Fibroblast of the aortic adventitia (primary cell): ENCODE measurements around the gene KMT5C. TPM values are rescaled to one million over a fixed set of nuclear protein-coding genes. Genes with fewer than 3 reads are reported as not detected.

Experiments
- DNase-seq: peaks from one replicate; pipeline ENCODE4 v3.0.0-alpha.2; 2010; ENCODE audit warnings: low read depth
- H3K4me3 ChIP-seq: 2 replicates; pipeline ENCODE4 v1.5.1; 2011; ENCODE audit warnings: low read depth, mild to moderate bottlenecking, control low read depth, low read length, moderate library complexity
- CTCF ChIP-seq: IDR thresholded peaks from 2 replicates; pipeline ENCODE4 v1.5.1; 2011; ENCODE audit warnings: mild to moderate bottlenecking, low read length, control low read depth, inconsistent platforms; ENCODE audit not compliant: insufficient read depth
- total RNA-seq: library from RNA; depleted of rRNA; stranded (reverse); fragments of >200 nt; gene quantifications from 2 replicates; pipeline ENCODE4 v1.2.3, GENCODE V29; 2012; ENCODE audit warnings: low replicate concordance

The KMT5C gene
- total RNA-seq, 1 donor: 6.7 TPM

DNA sequence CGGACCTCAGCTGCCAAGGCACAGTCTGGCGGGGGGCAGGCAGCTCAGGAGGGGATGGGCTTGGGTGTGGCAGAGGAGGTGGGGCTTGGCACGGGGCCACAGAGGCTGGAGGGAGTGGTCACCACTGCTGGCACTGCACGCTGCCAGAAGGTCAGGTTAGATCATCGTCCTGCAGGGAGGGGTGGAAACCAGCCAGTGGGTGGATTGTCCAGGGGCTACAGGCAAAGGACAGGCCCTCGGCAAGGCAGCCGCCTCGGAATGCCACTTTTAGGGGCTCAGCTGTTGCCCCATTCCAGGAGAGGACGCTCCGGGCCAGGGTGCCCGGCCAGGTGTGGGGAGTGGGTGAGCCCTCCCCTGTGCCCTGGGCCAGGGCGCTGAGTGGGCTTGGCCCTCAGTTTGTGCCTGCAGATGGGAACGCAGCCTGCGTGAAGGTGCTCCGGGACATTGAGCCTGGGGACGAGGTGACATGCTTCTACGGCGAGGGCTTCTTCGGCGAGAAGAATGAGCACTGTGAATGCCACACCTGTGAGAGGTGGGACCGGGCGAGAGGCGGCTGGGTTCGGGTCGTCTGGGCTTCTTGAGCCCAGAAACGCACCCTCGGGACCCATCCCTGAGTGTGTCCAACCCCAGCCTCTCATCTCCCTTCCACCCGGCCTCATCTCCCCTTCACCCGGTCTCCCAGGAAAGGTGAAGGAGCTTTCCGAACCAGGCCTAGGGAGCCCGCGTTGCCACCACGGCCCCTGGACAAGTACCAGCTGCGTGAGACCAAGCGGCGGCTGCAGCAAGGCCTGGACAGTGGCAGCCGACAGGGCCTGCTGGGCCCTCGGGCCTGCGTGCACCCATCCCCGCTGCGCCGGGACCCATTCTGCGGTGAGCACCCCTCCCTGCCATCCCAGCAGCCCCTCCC lies 6.4 kb downstream of the KMT5C start:
- H3K4me3 ChIP-seq: no peak overlapping the region
- peak; percentile 78 for DNase-seq
- TF ChIP-seq CTCF: no peak

GRCh38 chr19:55346725-55347441 lies 7.2 kb downstream of the KMT5C start:
- DNase-seq: peak; percentile 47
- no peak overlapping the region for H3K4me3 ChIP-seq
- TF ChIP-seq CTCF: no peak

- TF ChIP-seq CTCF: no peak
- H3K4me3 ChIP-seq: no peak overlapping the region
- DNase-seq: no peak
Measured at GRCh38 chr19:55347442-55348009, 7.8 kb downstream of the KMT5C start.

- no peak for TF ChIP-seq CTCF
- no peak overlapping the region for H3K4me3 ChIP-seq
- DNase-seq: no peak
Measured at GRCh38 chr19:55348317-55349034, 8.8 kb downstream of the KMT5C start.

GRCh38 chr19:55350620-55351315 lies 11.1 kb downstream of the KMT5C start:
- no peak for DNase-seq
- no peak overlapping the region for H3K4me3 ChIP-seq
- no peak for TF ChIP-seq CTCF

DNA sequence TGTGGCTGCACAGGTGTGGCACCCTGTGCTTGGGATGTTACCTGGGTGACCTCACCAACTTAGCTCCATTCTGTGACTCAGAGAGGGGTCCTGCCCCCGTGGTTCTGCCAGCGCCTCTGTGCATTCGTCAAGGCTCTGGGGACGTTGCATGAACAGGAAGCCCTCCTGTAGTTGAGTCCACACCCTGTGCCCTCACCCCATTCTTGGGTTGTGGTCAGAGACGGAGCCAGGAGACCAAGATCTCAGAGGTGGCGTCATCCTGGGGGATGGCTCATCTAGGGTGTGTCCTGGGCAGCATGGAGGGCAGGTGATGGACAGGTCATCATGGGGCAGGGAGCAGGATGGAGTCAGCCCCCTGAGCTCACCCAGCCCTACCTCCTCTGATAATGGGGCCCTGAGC lies 12.4 kb downstream of the KMT5C start:
- TF ChIP-seq CTCF: no peak
- no peak for DNase-seq
- H3K4me3 ChIP-seq: no peak overlapping the region
